ENCODE data around the gene HSPB9. TPM values are rescaled to one million over a fixed set of nuclear protein-coding genes. Genes with fewer than 3 reads are reported as not detected.

Gene HSPB9
- total RNA-seq, 3 donors from 2014 or later, result 0.10 TPM; not detected in 2

GRCh38 chr17:42110301-42111264 lies 12.0 kb upstream of the HSPB9 start:
- no peaks in the 10 kb centered on the region for H3K9me3 Mint-ChIP-seq

GRCh38 chr17:42111265-42111636 lies 11.4 kb upstream of the HSPB9 start:
- Mint-ChIP-seq H3K4me3 (no peak overlapping the region), H3K36me3 (ENCODE audit: insufficient read depth) (peaks cover 14% of the 10 kb centered on the region), H3K9me3 (no peaks in the 10 kb centered on the region), H3K4me1 (ENCODE audit: low read depth) (peaks cover 48% of the 10 kb centered on the region), H3K27me3 (ENCODE audit: low read depth) (no peaks in the 10 kb centered on the region)
- ATAC-seq (no peak), DNase-seq (no peak)

More at GRCh38 chr17:42110301-42111264, 12.0 kb upstream of the HSPB9 start:
- ATAC-seq, result no peak
- Mint-ChIP-seq H3K4me1 (ENCODE audit: low read depth) (peaks cover 44% of the 10 kb centered on the region), H3K27me3 (ENCODE audit: low read depth) (no peaks in the 10 kb centered on the region), H3K36me3 (ENCODE audit: insufficient read depth) (peaks cover 12% of the 10 kb centered on the region), H3K4me3 (peak overlapping the region; percentile 24)
- no peak for DNase-seq

GRCh38 chr17:42111871-42112551 lies 10.6 kb upstream of the HSPB9 start:
- ATAC-seq (peak; percentile 12 to 29), DNase-seq (no peak)
- peaks cover 18% of the 10 kb centered on the region for H3K36me3 Mint-ChIP-seq (ENCODE audit: insufficient read depth)
- no peaks in the 10 kb centered on the region for H3K9me3 Mint-ChIP-seq
- H3K27me3 Mint-ChIP-seq (ENCODE audit: low read depth), result no peaks in the 10 kb centered on the region
- peaks cover 51% of the 10 kb centered on the region for H3K4me1 Mint-ChIP-seq (ENCODE audit: low read depth)
- peak overlapping the region; percentile 83 for H3K4me3 Mint-ChIP-seq

- ATAC-seq, result peak; percentile 84 to 90
- Mint-ChIP-seq H3K4me3 (peak within 1 kb of the TSS; percentile 83), H3K36me3 (ENCODE audit: insufficient read depth) (peaks cover 19% of the 10 kb centered on the region), H3K9me3 (no peaks in the 10 kb centered on the region), H3K4me1 (ENCODE audit: low read depth) (peaks cover 49% of the 10 kb centered on the region), H3K27me3 (ENCODE audit: low read depth) (no peaks in the 10 kb centered on the region)
- peak; percentile 68 for DNase-seq
These were observed 9.9 kb upstream of the HSPB9 start, which contains the start of gene DHX58 for GRCh38 chr17:42112552-42113176. Gene DHX58, minus strand, starts transcription at chr17:42112714. Its CDS starts 822 bp downstream, at chr17:42111892.

GRCh38 chr17:42113293-42114069 lies 9.1 kb upstream of the HSPB9 start:
- Mint-ChIP-seq H3K36me3 (ENCODE audit: insufficient read depth) (peaks cover 19% of the 10 kb centered on the region), H3K9me3 (no peaks in the 10 kb centered on the region), H3K27me3 (ENCODE audit: low read depth) (no peaks in the 10 kb centered on the region), H3K4me3 (no peak overlapping the region), H3K4me1 (ENCODE audit: low read depth) (peaks cover 42% of the 10 kb centered on the region)
- no peak for DNase-seq
- no peak for ATAC-seq

- no peak overlapping the region for H3K4me3 Mint-ChIP-seq
- H3K9me3 Mint-ChIP-seq, result no peaks in the 10 kb centered on the region
- DNase-seq (no peak), ATAC-seq (no peak)
- no peaks in the 10 kb centered on the region for H3K27me3 Mint-ChIP-seq (ENCODE audit: low read depth)
- peaks cover 41% of the 10 kb centered on the region for H3K4me1 Mint-ChIP-seq (ENCODE audit: low read depth)
- H3K36me3 Mint-ChIP-seq (ENCODE audit: insufficient read depth), result peaks cover 20% of the 10 kb centered on the region
These were observed 8.5 kb upstream of the HSPB9 start for GRCh38 chr17:42114118-42114517.

GRCh38 chr17:42116705-42117396 lies 5.8 kb upstream of the HSPB9 start:
- peaks cover 31% of the 10 kb centered on the region for H3K4me1 Mint-ChIP-seq (ENCODE audit: low read depth)
- H3K9me3 Mint-ChIP-seq, result no peaks in the 10 kb centered on the region
- no peak overlapping the region for H3K4me3 Mint-ChIP-seq
- H3K36me3 Mint-ChIP-seq (ENCODE audit: insufficient read depth), result peaks cover 19% of the 10 kb centered on the region
- peak; percentile 12 to 17 for ATAC-seq
- peak; percentile 79 for DNase-seq
- no peaks in the 10 kb centered on the region for H3K27me3 Mint-ChIP-seq (ENCODE audit: low read depth)

- DNase-seq (no peak), ATAC-seq (no peak)
- no peak overlapping the region for H3K4me3 Mint-ChIP-seq
- peaks cover 19% of the 10 kb centered on the region for H3K36me3 Mint-ChIP-seq (ENCODE audit: insufficient read depth)
- H3K4me1 Mint-ChIP-seq (ENCODE audit: low read depth), result peaks cover 25% of the 10 kb centered on the region
- no peaks in the 10 kb centered on the region for H3K9me3 Mint-ChIP-seq
- no peaks in the 10 kb centered on the region for H3K27me3 Mint-ChIP-seq (ENCODE audit: low read depth)
These were observed 5.0 kb upstream of the HSPB9 start for GRCh38 chr17:42117397-42118125.

- H3K9me3 Mint-ChIP-seq, result no peaks in the 10 kb centered on the region
- no peak for ATAC-seq
- peaks cover 20% of the 10 kb centered on the region for H3K4me1 Mint-ChIP-seq (ENCODE audit: low read depth)
- no peaks in the 10 kb centered on the region for H3K27me3 Mint-ChIP-seq (ENCODE audit: low read depth)
- H3K36me3 Mint-ChIP-seq (ENCODE audit: insufficient read depth), result peaks cover 19% of the 10 kb centered on the region
- DNase-seq, result no peak
- H3K4me3 Mint-ChIP-seq, result no peak overlapping the region
These were observed 4.5 kb upstream of the HSPB9 start for GRCh38 chr17:42118126-42118510.

GRCh38 chr17:42118545-42118944 lies 4.1 kb upstream of the HSPB9 start:
- DNase-seq (peak; percentile 35), ATAC-seq (no peak)
- Mint-ChIP-seq H3K27me3 (ENCODE audit: low read depth) (no peaks in the 10 kb centered on the region), H3K4me1 (ENCODE audit: low read depth) (peaks cover 20% of the 10 kb centered on the region), H3K9me3 (no peaks in the 10 kb centered on the region), H3K36me3 (ENCODE audit: insufficient read depth) (peaks cover 19% of the 10 kb centered on the region), H3K4me3 (peak overlapping the region; percentile 1)

GRCh38 chr17:42119301-42119700 lies 3.3 kb upstream of the HSPB9 start:
- DNase-seq (no peak), ATAC-seq (no peak)
- Mint-ChIP-seq H3K4me1 (ENCODE audit: low read depth) (peaks cover 20% of the 10 kb centered on the region), H3K9me3 (no peaks in the 10 kb centered on the region), H3K4me3 (peak overlapping the region; percentile 11), H3K27me3 (ENCODE audit: low read depth) (no peaks in the 10 kb centered on the region), H3K36me3 (ENCODE audit: insufficient read depth) (peaks cover 18% of the 10 kb centered on the region)

GRCh38 chr17:42120161-42120769 lies 2.3 kb upstream of the HSPB9 start:
- no peak for DNase-seq
- peaks cover 18% of the 10 kb centered on the region for H3K36me3 Mint-ChIP-seq (ENCODE audit: insufficient read depth)
- H3K9me3 Mint-ChIP-seq, result no peaks in the 10 kb centered on the region
- ATAC-seq, result no peak
- no peaks in the 10 kb centered on the region for H3K27me3 Mint-ChIP-seq (ENCODE audit: low read depth)
- peaks cover 17% of the 10 kb centered on the region for H3K4me1 Mint-ChIP-seq (ENCODE audit: low read depth)
- H3K4me3 Mint-ChIP-seq, result peak overlapping the region; percentile 75
